Vagina (tissue), 2 donors: Measurements from ENCODE around the gene ITPR1.

Experiments used
- CTCF ChIP-seq, 3 experiments: fragments of 450-650 bp in 2 of 3; fragments of 200-600 bp in 1 of 3; sonication (generic) in 1 of 3; IDR thresholded peaks; one replicate each; pipeline ENCODE4 v1.5.1; 2017 to 2019; ENCODE audit warnings: antibody characterized with exemption in 3 of 3, mild to moderate bottlenecking in 2 of 3, moderate library complexity in 2 of 3
- POLR2A ChIP-seq, 2 donors: fragments of 450-650 bp; IDR thresholded peaks; one replicate each; pipeline ENCODE4 v1.6.1; 2017; ENCODE audit warnings: antibody characterized with exemption in 2 of 2, mild to moderate bottlenecking in 2 of 2, moderate library complexity in 2 of 2

- TF ChIP-seq CTCF (IDR thresholded peaks at IDR 0.05), result no peak
- TF ChIP-seq POLR2A (IDR thresholded peaks at IDR 0.05), result no peak
Observed at GRCh38 chr3:4509043-4509442, 15.9 kb downstream of the ITPR1 start.
